Hepatocyte (in vitro differentiated cells): ENCODE data around the gene ZNF616. TPM values are rescaled to one million over a fixed set of nuclear protein-coding genes. Genes with fewer than 3 reads are reported as not detected.
A peak's percentile ranks its signal among the peaks of the same experiment; 100 is the strongest.

ENCODE experiments used
- DNase-seq: peaks from one replicate; pipeline ENCODE4 v3.0.0-alpha.2; 2016; ENCODE audit warnings: low spot score
- H2AFZ ChIP-seq: fragments of 200-600 bp; sonication (generic); 2 replicates; pipeline ENCODE4 v1.6.0; 2016; ENCODE audit warnings: antibody characterized with exemption, mild to moderate bottlenecking
- H3K27ac ChIP-seq: fragments of 200-600 bp; sonication (generic); 2 replicates; pipeline ENCODE4 v1.5.1; 2016; ENCODE audit warnings: mild to moderate bottlenecking
- H3K27me3 ChIP-seq: fragments of 200-600 bp; sonication (generic); 2 replicates; pipeline ENCODE4 v1.6.1; 2016
- H3K36me3 ChIP-seq: fragments of 200-600 bp; sonication (generic); replicated peaks from 2 replicates; pipeline ENCODE4 v1.5.1; 2016; ENCODE audit warnings: low read depth; ENCODE audit not compliant: insufficient read depth
- H3K4me1 ChIP-seq: fragments of 200-600 bp; sonication (generic); 2 replicates; pipeline ENCODE4 v1.5.1; 2016; ENCODE audit warnings: mild to moderate bottlenecking, moderate library complexity; ENCODE audit not compliant: insufficient read depth
- H3K4me2 ChIP-seq: fragments of 200-600 bp; sonication (generic); 2 replicates; pipeline ENCODE4 v1.6.0; 2016
- H3K4me3 ChIP-seq: fragments of 200-600 bp; sonication (generic); 2 replicates; pipeline ENCODE4 v1.5.1; 2016; ENCODE audit warnings: mild to moderate bottlenecking
- H3K79me2 ChIP-seq: fragments of 200-600 bp; sonication (generic); 2 replicates; pipeline ENCODE4 v1.6.0; 2017; ENCODE audit warnings: mild to moderate bottlenecking
- H3K9me2 ChIP-seq: fragments of 200-600 bp; sonication (generic); replicated peaks from 2 replicates; pipeline ENCODE4 v1.6.0; 2017; ENCODE audit warnings: mild to moderate bottlenecking; ENCODE audit not compliant: insufficient read depth
- H3K9me3 ChIP-seq: fragments of 200-600 bp; sonication (generic); 2 replicates; pipeline ENCODE4 v1.5.1; 2016; ENCODE audit warnings: low read depth, mild to moderate bottlenecking
- H4K20me1 ChIP-seq: fragments of 200-600 bp; sonication (generic); 2 replicates; pipeline ENCODE4 v1.6.0; 2016; ENCODE audit warnings: mild to moderate bottlenecking; ENCODE audit not compliant: insufficient read depth, poor library complexity, severe bottlenecking
- CTCF ChIP-seq: fragments of 200-600 bp; sonication (generic); IDR thresholded peaks from 2 replicates; pipeline ENCODE4 v1.5.1; 2016; ENCODE audit warnings: antibody characterized with exemption, mild to moderate bottlenecking; ENCODE audit not compliant: poor library complexity
- EZH2 ChIP-seq: fragments of 200-600 bp; sonication (generic); IDR thresholded peaks from 2 replicates; pipeline ENCODE4 v1.6.1; 2016; ENCODE audit warnings: antibody characterized with exemption, mild to moderate bottlenecking, borderline replicate concordance
- EZH2phosphoT487 ChIP-seq: fragments of 200-600 bp; sonication (generic); IDR thresholded peaks from one replicate; pipeline ENCODE4 v1.6.1; 2018; ENCODE audit warnings: antibody characterized with exemption, mild to moderate bottlenecking, low read depth, moderate library complexity; ENCODE audit not compliant: unreplicated experiment, severe bottlenecking
- WGBS: methylation state at CpG from one replicate; pipeline ENCODE4 v1.1.6; 2016; ENCODE audit warnings: low lambda C conversion rate; ENCODE audit errors: missing lambda C conversion rate; 5-methylcytosine and 5-hydroxymethylcytosine counted together
- polyA plus RNA-seq: library from polyadenylated mRNA; unstranded; fragments of >200 nt; fragmentation: Nextera tagmentation; extraction: Ambion mirVana; gene quantifications from 2 replicates; pipeline ENCODE4 v1.2.1, GENCODE V29; 2016
- small RNA-seq: library from RNA; depleted of rRNA; stranded (forward); fragments of <200 nt; gene quantifications from one replicate; pipeline ENCODE3, GENCODE V24; 2014
- total RNA-seq: library from RNA; depleted of rRNA; stranded (reverse); fragments of >200 nt; gene quantifications from 2 replicates; pipeline ENCODE4 v1.2.3, GENCODE V29; 2014

The ZNF616 gene
- total and polyA plus RNA-seq, 2 experiments from 2014 or later, result 7.8 to 9.1 TPM

- Histone ChIP-seq H2AFZ (no peak overlapping the region), H3K27me3 (no peaks in the 10 kb centered on the region), H3K9me3 (peaks cover 87% of the 10 kb centered on the region), H3K4me2 (no peak overlapping the region), H3K79me2 (peaks cover 5% of the 10 kb centered on the region), H3K27ac (no peak overlapping the region), H4K20me1 (no peaks in the 10 kb centered on the region), H3K36me3 (peaks cover 22% of the 10 kb centered on the region), H3K9me2 (no peaks in the 10 kb centered on the region), H3K4me3 (no peak overlapping the region), H3K4me1 (no peaks in the 10 kb centered on the region)
- TF ChIP-seq EZH2 (no peak), EZH2phosphoT487 (no peak), CTCF (no peak)
- 98% methylated on average over 6 of the region's 6 CpGs for WGBS
- DNase-seq, result no peak
These were observed 73.4 kb downstream of the ZNF616 start for GRCh38 chr19:52066258-52066863.

GRCh38 chr19:52065399-52065798, 74.3 kb downstream of the ZNF616 start:
- no peaks in the 10 kb centered on the region for H3K9me2 ChIP-seq
- WGBS, result 97% methylated on average over 6 of the region's 6 CpGs
- H3K36me3 ChIP-seq, result peaks cover 22% of the 10 kb centered on the region
- no peaks in the 10 kb centered on the region for H3K27me3 ChIP-seq
- DNase-seq, result no peak
- H2AFZ ChIP-seq, result no peak overlapping the region
- H3K27ac ChIP-seq, result no peak overlapping the region
- H3K9me3 ChIP-seq, result peaks cover 84% of the 10 kb centered on the region
- TF ChIP-seq EZH2 (no peak), CTCF (no peak), EZH2phosphoT487 (no peak)
- H3K4me3 ChIP-seq, result no peak overlapping the region
- no peaks in the 10 kb centered on the region for H3K4me1 ChIP-seq
- H3K4me2 ChIP-seq, result no peak overlapping the region
- peaks cover 5% of the 10 kb centered on the region for H3K79me2 ChIP-seq
- H4K20me1 ChIP-seq, result no peaks in the 10 kb centered on the region

Small RNAs within 50 kb of the gene (small RNA-seq; reads per million reads assigned to genes)
- gene RPL37P23, result 0.34 reads per million, percentile 15 among the genes with 10 or more reads in this experiment

Other genes starting within 250 kb of the ZNF616 start
- 13.6 and 16.0 TPM in 2 replicates for gene ZNF649, start 234.9 kb downstream of the ZNF616 start, total RNA-seq
- 4.9 and 8.6 TPM in 2 replicates for gene ZNF649, start 234.9 kb downstream of the ZNF616 start, polyA plus RNA-seq
- gene ZNF613, start 212.5 kb downstream of the ZNF616 start, total RNA-seq, result 4.3 and 6.5 TPM in 2 replicates
- 3.8 and 5.2 TPM in 2 replicates for gene ZNF613, start 212.5 kb downstream of the ZNF616 start, polyA plus RNA-seq
- gene ZNF350, start 153.1 kb downstream of the ZNF616 start, total RNA-seq, result 3.5 and 4.3 TPM in 2 replicates
- gene ZNF350, start 153.1 kb downstream of the ZNF616 start, polyA plus RNA-seq, result 3.1 and 5.0 TPM in 2 replicates
- 11.6 and 17.6 TPM in 2 replicates for gene ZNF615, start 131.7 kb downstream of the ZNF616 start, total RNA-seq
- 3.4 and 4.9 TPM in 2 replicates for gene ZNF615, start 131.7 kb downstream of the ZNF616 start, polyA plus RNA-seq
- 10.7 and 10.8 TPM in 2 replicates for gene ZNF614, start 111.6 kb downstream of the ZNF616 start, total RNA-seq
- 4.2 and 5.5 TPM in 2 replicates for gene ZNF614, start 111.6 kb downstream of the ZNF616 start, polyA plus RNA-seq
- 7.4 and 10.1 TPM in 2 replicates for gene ZNF432, start 91.1 kb downstream of the ZNF616 start, total RNA-seq
- 3.4 and 4.8 TPM in 2 replicates for gene ZNF432, start 91.1 kb downstream of the ZNF616 start, polyA plus RNA-seq
- gene ZNF841, start 44.2 kb downstream of the ZNF616 start, total RNA-seq, result 21.8 and 22.7 TPM in 2 replicates
- gene ZNF841, start 44.2 kb downstream of the ZNF616 start, polyA plus RNA-seq, result 4.1 and 5.2 TPM in 2 replicates
- 4.3 and 9.4 TPM in 2 replicates for gene ZNF836, start 31.7 kb upstream of the ZNF616 start, total RNA-seq
- 2.9 and 4.4 TPM in 2 replicates for gene ZNF836, start 31.7 kb upstream of the ZNF616 start, polyA plus RNA-seq
- 171 and 181 TPM in 2 replicates for gene PPP2R1A, start 50.1 kb upstream of the ZNF616 start, total RNA-seq
- 283 and 304 TPM in 2 replicates for gene PPP2R1A, start 50.1 kb upstream of the ZNF616 start, polyA plus RNA-seq
- gene ZNF766, start 129.6 kb upstream of the ZNF616 start, total RNA-seq, result 8.3 and 11.4 TPM in 2 replicates
- 11.6 and 13.1 TPM in 2 replicates for gene ZNF766, start 129.6 kb upstream of the ZNF616 start, polyA plus RNA-seq
- 8.7 and 10.5 TPM in 2 replicates for gene ZNF480, start 157.2 kb upstream of the ZNF616 start, total RNA-seq
- gene ZNF480, start 157.2 kb upstream of the ZNF616 start, polyA plus RNA-seq, result 16.1 and 17.9 TPM in 2 replicates
- 4.1 and 5.7 TPM in 2 replicates for gene ZNF610, start 196.3 kb upstream of the ZNF616 start, total RNA-seq
- gene ZNF610, start 196.3 kb upstream of the ZNF616 start, polyA plus RNA-seq, result 4.7 and 5.3 TPM in 2 replicates
- gene ZNF880, start 230.0 kb upstream of the ZNF616 start, total RNA-seq, result 24.9 and 30.7 TPM in 2 replicates
- 28.7 and 36.9 TPM in 2 replicates for gene ZNF880, start 230.0 kb upstream of the ZNF616 start, polyA plus RNA-seq